HL-60 (cell line): ENCODE measurements around the gene FAM209B.
"Not testable (repeated sequence)": the region's sequence is repeated elsewhere in the genome, so short reads cannot be mapped to it uniquely, and the experiment has no call there.

Source experiments
- POLR2AphosphoS5 ChIP-seq: IDR thresholded peaks from 2 replicates; pipeline ENCODE4 v1.6.1; 2012; ENCODE audit warnings: low read depth
- REST ChIP-seq: IDR thresholded peaks from 2 replicates; pipeline ENCODE4 v1.6.1; 2012; ENCODE audit warnings: low read depth; ENCODE audit not compliant: insufficient replicate concordance
- TF ChIP-seq, protein P1 (sequence below): IDR thresholded peaks from one replicate; pipeline ENCODE4 v1.5.1; 2011; ENCODE audit warnings: low read length, control low read depth, inconsistent platforms; ENCODE audit not compliant: insufficient read depth

- TF ChIP-seq, protein P1, sequence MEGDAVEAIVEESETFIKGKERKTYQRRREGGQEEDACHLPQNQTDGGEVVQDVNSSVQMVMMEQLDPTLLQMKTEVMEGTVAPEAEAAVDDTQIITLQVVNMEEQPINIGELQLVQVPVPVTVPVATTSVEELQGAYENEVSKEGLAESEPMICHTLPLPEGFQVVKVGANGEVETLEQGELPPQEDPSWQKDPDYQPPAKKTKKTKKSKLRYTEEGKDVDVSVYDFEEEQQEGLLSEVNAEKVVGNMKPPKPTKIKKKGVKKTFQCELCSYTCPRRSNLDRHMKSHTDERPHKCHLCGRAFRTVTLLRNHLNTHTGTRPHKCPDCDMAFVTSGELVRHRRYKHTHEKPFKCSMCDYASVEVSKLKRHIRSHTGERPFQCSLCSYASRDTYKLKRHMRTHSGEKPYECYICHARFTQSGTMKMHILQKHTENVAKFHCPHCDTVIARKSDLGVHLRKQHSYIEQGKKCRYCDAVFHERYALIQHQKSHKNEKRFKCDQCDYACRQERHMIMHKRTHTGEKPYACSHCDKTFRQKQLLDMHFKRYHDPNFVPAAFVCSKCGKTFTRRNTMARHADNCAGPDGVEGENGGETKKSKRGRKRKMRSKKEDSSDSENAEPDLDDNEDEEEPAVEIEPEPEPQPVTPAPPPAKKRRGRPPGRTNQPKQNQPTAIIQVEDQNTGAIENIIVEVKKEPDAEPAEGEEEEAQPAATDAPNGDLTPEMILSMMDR = not testable (repeated sequence)
- TF ChIP-seq POLR2AphosphoS5, REST: not testable (repeated sequence)
These were observed at the start of gene FAM209B for GRCh38 chr20:56532946-56533345.
